K562 (cell line): ENCODE data around the gene CCDC88A. TPM values are rescaled to one million over a fixed set of nuclear protein-coding genes. Genes with fewer than 3 reads are reported as not detected.
A peak's percentile ranks its signal among the peaks of the same experiment; 100 is the strongest.

Experiments
- ASH1L ChIP-seq: fragments of 450-650 bp; IDR thresholded peaks from 2 replicates; pipeline ENCODE4 v1.6.1; 2018; ENCODE audit warnings: borderline replicate concordance, mild to moderate bottlenecking, low read depth; ENCODE audit not compliant: partially characterized antibody
- CTBP1 ChIP-seq: fragments of 450-650 bp; IDR thresholded peaks from 2 replicates; pipeline ENCODE4 v1.6.1; 2016; ENCODE audit warnings: borderline replicate concordance
- EHMT2 ChIP-seq: fragments of 450-650 bp; IDR thresholded peaks from 2 replicates; pipeline ENCODE4 v1.6.1; 2018; ENCODE audit warnings: antibody characterized with exemption
- JUND ChIP-seq, 2 experiments: IDR thresholded peaks; 2 replicates in 1 of 2; 3 replicates in 1 of 2; pipeline ENCODE4 v1.6.1; 2011; ENCODE audit warnings: borderline replicate concordance in 2 of 2, low read depth in 2 of 2, low read length in 2 of 2, improper control_type of control experiment in 1 of 2, missing biosample characterization in 1 of 2, missing genetic modification characterization in 1 of 2, missing genetic modification reagents in 1 of 2
- ZNF384 ChIP-seq: IDR thresholded peaks from 2 replicates; pipeline ENCODE4 v1.6.1; 2012; ENCODE audit warnings: low read depth, low read length, improper control_type of control experiment
- ZNF639 ChIP-seq, 2 experiments: fragments of 200-800 bp in 1 of 2; sonication (Bioruptor generic) in 1 of 2; sonication (generic) in 1 of 2; formaldehyde crosslinking in 1 of 2; IDR thresholded peaks in 1 of 2; conservative IDR thresholded peaks in 1 of 2; 2 replicates each; pipeline versions ENCODE4 v1.5.0 to v1.6.1; 2016 to 2020; ENCODE audit warnings: missing compliant biosample characterization in 1 of 2, missing genetic modification characterization in 1 of 2, missing genetic modification reagents in 1 of 2
- polyA plus RNA-seq, 8 experiments: library from polyadenylated mRNA; depleted of rRNA in 4 of 8; stranded (reverse) in 5 of 8; unstranded in 3 of 8; fragments of >200 nt; fragmentation: Nextera tagmentation in 2 of 8; fragmentation: Illumina TruSeq in 1 of 8; extraction: Ambion mirVana in 2 of 8; extraction: Trizol in 1 of 8; gene quantifications; 2 replicates each; pipeline versions ENCODE4 v1.2.1 to v1.2.3, GENCODE V29; 2011 to 2014; ENCODE audit warnings: inconsistent platforms in 1 of 8, missing spikeins in 1 of 8
- total RNA-seq, 7 experiments: library from RNA; depleted of rRNA in 6 of 7; stranded (reverse); fragments of >200 nt in 6 of 7; fragmentation: Illumina TruSeq in 2 of 7; extraction: Trizol in 2 of 7; gene quantifications; 2 replicates each; pipeline versions ENCODE4 v1.2.1 to v1.2.3, GENCODE V29; 2011 to 2021; ENCODE audit warnings: low replicate concordance in 1 of 7
- TF ChIP-seq, protein P1 (sequence below): fragments of 250-450 bp; sonication (Bioruptor Pico); IDR thresholded peaks from 2 replicates; pipeline ENCODE4 v1.8.0; 2021; ENCODE audit warnings: borderline replicate concordance, mild to moderate bottlenecking, moderate library complexity; ENCODE audit not compliant: poor library complexity, severe bottlenecking

CCDC88A gene
- total and polyA plus RNA-seq, 9 of the 15 experiments (the other 6 are each of a cell fraction or from before 2014, with no cell fraction given) = 29.3 to 102 (median 55.6) TPM

GRCh38 chr2:55441280-55441892 is 21.7 kb upstream of the CCDC88A start (continued):
- TF ChIP-seq CTBP1 = peak; percentile 63; the same call in 1 of the 2 replicates
- TF ChIP-seq JUND (IDR thresholded peaks at IDR 0.05; ENCODE audit: borderline replicate concordance, low read depth, low read length) = peak; percentile 86
- TF ChIP-seq JUND (tag; IDR thresholded peaks at IDR 0.05; ENCODE audit: borderline replicate concordance, low read depth, low read length) = peak; percentile 88
- TF ChIP-seq ASH1L = no peak
- 0 out of 4 replicates have a peak, but pooled peaks of 1 of the 2 experiments have one; percentile 40 for TF ChIP-seq ZNF639 (CRISPR knock-in tag; conservative IDR thresholded peaks at IDR 0.05 in 1 of 2, IDR thresholded peaks at IDR 0.05 in 1 of 2)
- peak; percentile 66; the same call in 1 of the 2 replicates for TF ChIP-seq EHMT2
- peak; percentile 30; the same call in 1 of the 2 replicates for TF ChIP-seq ZNF384
- TF ChIP-seq, protein P1, sequence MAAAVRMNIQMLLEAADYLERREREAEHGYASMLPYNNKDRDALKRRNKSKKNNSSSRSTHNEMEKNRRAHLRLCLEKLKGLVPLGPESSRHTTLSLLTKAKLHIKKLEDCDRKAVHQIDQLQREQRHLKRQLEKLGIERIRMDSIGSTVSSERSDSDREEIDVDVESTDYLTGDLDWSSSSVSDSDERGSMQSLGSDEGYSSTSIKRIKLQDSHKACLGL (CRISPR knock-in tag) = no peak
